Measurements from ENCODE around the gene ALPK1.
"Not testable (repeated sequence)": the region's sequence is repeated elsewhere in the genome, so short reads cannot be mapped to it uniquely, and the experiment has no call there.

Gene ALPK1

DNA sequence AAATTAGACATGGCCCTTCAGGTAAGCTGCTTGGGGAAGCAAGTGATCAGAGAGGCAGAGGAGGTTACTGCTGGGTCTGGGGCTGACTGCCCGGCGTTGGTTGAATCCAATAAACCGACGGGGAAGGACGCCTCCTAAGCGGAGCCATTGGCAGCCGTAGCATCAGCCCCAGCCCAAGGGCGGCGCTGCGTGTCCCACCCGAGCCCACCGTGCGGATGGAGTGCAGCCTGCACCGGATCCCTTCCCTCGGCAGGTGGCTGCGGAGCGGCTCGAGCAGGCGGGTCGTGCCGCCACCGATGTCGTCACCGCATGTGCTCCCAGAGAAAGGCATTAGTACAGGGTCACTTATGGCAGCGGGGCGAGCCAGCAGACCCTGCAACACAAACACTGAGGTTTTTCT, 82.1 kb downstream of the ALPK1 start:
- DNase-seq (ENCODE audit: low read depth): no peak

DNA sequence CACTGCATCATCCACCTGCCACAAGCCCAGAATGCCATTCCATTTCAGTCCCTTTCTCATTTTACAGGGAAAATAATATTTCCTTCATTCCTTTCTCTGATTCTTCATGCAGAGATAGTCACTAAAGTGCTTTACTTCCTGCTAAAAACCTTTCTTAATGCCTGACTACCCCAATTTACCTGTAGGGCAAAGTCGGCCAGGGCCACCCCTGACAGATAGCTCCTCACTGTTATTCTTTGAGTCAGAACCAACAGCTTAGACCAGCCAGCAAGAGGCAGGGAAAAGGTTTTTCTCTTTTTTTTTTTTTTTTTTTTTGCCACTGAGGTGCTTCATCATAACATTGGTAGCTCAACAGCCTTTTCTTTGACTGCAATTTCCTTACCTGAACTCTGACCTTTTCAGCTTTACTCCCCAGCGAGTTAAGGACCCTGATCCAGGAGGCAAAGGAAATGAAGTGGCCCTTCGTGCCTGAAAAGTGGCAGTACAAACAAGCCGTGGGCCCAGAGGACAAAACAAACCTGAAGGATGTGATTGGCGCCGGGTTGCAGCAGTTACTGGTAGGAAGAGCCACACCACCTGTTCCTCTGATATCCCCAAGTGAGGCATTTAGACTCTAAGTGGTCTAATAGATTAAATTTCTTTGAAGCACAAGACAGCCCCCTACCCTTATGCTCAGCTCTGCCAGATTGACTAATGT, 85.0 kb downstream of the ALPK1 start:
- no peak for DNase-seq (ENCODE audit: low read depth)

DNA sequence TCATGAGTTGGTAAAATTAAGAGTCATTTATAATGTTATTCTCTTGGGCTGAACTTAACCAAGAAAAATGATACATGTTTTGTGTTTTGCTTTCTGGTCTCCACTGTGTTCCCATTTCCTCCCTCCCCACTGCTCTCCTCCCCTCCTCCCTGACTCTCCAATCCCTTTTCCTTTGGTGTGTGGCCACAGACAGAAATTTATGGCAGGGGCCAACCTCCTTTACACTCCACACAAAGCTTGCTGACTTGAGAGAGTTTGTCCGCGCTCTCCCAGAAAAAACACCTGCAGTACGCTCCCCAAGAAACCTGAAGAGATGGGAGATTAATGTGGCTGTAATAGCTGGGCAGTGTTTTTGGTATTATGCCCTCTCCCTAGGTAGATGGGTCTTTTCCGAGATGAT, 88.9 kb downstream of the ALPK1 start:
- DNase-seq (ENCODE audit: low read depth): no peak

DNA sequence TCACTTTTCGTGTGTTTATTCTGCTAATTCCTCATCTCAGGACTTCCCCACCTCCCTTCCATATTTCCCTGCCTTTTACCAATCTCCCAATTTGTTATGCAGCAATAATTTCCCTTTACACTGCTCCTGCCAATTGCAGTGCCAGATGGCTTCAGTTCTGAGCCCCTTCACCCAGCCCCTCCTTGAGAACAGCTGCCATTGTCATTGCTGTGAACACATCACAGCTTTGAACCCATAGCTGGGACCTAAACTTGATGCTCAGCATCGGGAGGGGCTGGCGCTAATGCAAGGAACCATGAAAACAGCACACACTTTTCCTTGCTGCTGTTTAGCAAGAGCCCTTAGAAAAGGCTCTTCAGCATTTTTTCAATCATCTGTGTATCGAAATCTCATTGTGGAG, 104.9 kb downstream of the ALPK1 start:
- no peak for DNase-seq (ENCODE audit: low read depth)

DNA sequence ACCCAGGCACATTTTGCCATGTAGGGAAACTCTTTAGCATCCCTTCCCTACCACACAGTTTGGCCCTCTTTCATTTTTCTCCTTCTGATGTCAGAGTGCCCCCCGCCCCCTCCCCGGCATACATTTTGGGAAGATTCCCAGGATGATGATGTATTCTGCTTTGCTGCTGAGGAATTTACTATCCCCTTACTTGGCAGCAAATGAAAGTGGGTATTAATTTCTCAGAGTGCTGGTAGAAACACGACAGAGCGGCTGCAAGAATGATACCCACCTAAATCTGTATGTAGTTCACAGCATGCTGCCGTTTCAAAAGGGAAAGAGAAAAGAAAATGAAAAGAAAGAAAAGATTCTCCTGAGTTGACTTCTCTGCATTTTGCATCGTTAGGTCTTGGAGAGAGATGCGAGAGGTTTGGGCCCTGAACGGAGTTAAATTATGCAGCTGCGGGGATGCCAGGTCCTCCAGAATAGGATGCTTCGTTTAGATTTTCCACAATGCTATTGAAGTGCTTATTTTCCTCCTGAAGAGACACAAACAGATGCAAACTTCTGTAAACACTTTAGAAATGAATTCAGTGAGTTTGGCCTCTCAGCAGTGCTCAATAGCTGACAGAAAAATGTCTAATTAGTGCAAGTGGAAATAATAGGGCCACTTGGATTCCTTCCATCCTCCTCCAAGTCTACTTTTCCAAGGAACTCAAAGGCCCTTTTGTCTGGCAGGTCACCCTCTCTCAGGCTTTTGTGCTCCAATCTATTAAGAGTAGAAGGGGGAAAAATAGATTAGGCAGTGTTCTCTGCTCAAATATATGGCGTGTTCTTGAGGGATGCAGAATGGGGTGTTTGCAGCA, 106.2 kb downstream of the ALPK1 start:
- no peak for DNase-seq (ENCODE audit: low read depth)

DNA sequence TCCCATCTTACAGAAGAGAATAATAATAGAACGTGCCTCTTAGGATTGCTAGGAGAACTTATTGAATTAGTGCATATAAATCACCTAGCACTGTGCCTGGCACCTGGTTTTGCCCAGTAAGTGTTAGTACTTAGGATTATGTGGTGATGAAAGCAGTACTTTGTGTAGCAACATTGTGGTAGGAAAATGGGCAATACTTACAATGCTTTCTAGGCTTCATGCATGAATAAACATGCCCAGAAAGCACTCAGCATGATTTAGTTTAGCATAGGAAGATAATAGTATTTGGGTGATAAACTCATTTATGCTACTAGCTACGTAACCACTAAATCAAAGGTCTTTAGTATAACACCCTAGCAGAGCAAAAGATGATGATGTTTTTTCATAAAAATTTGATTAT, 113.2 kb downstream of the ALPK1 start:
- DNase-seq (ENCODE audit: low read depth): no peak

DNA sequence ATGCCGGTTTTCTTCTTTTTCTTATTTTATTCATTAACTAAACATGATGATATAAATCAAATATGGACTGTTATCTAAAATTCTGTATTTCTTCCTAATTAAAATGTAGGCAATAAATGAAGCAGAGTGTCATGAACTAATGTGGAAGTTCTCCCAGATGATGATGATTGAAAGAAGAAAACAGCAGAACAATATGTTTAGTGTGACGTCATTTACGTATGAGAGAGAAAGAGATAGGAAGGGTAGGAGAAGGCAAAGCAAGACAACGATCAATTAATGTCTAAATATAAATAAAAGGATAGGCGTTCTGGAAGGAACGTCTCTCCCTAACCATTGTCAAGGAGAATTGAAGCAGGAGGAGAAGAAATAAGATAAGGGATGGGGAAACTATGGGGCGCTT, 113.6 kb downstream of the ALPK1 start:
- no peak for DNase-seq (ENCODE audit: low read depth)

DNA sequence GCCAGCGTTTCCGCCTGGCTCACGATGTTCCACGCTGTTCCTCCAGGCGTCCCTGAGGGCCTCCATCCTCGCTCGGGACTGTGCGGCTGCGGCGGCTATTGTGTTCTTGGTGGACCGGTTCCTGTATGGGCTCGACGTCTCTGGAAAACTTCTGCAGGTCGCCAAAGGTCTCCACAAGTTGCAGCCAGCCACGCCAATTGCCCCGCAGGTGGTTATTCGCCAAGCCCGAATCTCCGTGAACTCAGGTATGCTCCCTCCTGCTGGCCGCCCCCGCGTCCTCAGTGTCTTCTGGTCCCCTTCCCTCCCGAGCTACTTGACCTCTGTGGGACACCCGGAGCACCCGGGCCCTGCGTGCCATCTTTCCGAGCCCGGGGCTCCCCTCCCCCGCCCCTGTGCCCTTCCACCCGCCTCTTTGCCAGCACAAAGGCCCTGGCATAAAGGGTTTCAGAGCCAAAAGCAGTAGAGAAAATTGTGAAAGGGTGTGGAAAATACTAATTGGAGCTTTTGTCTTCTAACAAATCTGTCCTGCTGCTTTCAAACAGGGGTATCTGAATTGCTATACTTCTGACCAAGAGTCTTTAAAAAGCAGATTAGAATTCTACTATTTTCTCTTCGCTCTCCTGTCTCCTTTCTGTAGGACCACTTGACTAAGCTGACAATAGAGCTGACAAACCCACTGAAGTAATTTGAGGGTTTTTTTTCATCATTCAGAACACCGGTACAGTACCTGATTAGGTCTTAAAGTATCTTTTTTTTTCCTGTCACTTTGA, 114.8 kb downstream of the ALPK1 start:
- no peak for DNase-seq (ENCODE audit: low read depth)

DNA sequence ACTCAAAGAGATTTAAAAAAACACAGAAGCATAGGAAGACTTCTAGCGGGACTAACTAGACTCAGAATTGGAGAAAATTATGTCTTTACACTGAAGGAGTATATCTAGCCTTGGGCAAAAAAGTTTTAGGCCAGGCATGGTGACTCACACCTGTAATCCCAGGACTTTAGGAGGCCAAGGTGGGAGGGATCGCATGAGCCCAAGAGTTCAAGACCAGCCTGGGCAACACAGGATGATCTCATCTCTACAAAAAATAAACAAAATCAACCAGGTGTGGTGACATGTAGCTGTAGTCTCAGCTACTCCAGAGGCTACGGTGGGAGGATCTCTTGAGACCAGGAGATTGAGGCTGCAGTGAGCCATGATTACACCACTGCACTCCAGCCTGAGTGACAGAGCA, 119.3 kb downstream of the ALPK1 start:
- no peak for DNase-seq (ENCODE audit: low read depth)

DNA sequence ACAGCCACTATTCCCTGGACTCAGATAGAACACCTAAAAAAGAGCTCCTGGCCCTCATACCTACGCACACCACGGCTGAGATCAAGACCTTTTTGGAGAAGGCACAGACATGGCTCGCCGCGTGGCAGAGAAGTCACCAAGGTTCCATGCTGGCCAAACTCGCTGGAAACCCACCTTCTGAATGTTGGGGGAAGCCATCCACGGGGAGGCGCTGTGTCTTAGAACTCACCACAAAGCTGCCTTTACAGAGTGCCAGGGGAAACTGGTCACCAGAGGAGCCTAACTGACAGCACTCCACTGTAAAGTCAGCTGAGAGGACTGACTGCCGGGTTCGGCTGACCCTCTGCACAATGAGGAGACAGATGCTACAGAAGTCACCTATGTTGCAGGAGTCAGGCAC, 120.9 kb downstream of the ALPK1 start:
- no peak for DNase-seq (ENCODE audit: low read depth)

DNA sequence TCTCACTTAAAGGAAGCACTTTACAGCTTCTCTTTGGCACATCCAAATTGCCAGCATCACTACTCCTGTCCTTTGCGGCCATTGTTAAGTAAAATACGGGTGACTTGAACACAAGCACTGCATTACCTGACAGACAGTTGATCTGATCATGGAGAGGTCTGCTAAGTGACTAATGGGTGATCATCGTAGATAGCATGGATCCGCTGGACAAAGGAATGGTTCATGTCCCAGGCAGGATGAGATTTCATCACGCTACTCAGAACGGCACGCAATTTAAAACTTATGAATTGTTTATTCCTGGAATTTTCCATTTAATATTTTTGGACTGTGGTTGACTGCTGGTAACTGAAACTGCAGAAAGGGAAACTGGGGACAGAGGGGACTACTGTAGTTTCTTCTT, 124.7 kb downstream of the ALPK1 start:
- DNase-seq (ENCODE audit: low read depth): no peak

DNA sequence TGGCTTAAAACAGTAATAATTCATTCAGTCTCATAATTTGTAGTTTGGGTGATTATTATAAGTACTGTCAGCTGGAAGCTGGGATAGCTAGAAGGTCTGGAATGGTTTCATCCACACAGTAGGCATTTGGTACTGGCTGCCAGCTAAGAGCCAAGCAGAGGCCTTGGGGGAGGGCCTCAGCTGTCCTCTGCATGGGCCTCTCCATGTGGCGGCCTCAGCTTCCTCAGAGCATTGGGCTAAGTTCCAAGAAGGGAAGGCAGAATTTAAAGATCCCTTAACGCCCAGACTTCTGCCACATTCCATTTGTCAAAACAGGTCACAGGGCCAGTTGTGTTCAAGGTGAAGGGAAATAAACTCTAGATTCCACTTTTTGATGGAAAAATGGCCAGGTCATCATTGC, 125.5 kb downstream of the ALPK1 start:
- DNase-seq (ENCODE audit: low read depth): no peak

DNA sequence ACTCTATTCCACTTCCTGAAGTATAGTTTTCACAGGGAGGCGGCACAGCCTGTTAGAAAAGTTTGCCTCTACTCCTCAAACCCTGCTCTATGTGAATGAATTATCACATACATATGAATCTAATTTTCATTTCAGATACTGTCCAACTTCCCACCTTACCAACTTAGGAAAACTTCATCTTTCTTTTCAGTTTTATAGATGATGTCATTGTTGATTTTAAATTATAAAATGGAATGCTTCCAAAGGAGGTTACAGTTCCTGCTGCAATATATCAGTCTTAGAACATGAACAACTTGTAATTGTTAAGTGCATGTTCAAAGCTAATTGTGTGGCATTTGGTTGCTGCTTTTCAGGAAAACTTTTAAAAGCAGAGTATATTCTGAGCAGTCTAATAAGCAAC, 126.4 kb downstream of the ALPK1 start:
- no peak for DNase-seq (ENCODE audit: low read depth)

DNA sequence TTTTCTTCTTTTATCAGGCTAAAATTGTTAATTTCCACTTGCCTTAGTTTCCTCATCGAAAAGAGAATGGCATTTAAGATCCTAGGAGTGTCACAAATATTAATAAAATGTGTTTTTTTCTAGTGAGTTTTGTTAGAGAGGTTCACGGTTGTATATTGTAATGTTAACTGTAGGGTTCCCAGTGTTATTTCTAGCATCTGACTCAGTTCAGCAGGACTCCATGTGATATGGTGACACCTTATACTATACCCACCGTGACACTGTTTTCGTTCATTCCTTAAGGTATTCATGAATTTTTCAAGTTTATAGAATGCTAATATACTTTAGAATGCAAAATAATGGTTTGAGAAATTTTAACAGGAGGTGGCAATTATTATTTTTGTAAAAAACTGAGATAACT, 128.7 kb downstream of the ALPK1 start:
- no peak for DNase-seq (ENCODE audit: low read depth)

DNA sequence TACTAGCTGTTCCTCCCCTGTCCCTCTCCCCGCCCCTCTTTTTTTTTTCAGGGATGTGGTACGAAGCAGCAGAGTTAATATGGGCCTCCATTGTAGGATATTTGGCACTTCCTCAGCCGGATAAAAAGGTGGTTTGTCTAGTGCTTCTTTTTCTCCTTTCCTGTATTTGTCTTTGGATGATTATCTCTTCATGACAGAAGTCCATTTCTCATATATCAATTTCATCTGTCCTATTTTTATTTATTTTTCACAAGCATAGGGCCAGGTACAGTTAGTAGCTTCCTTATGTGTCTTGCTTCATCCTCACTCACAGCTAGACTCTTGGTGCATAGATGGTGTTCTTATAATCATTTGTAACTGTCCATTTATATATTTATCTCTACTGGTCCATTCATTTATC, 129.2 kb downstream of the ALPK1 start:
- DNase-seq (ENCODE audit: low read depth): no peak

DNA sequence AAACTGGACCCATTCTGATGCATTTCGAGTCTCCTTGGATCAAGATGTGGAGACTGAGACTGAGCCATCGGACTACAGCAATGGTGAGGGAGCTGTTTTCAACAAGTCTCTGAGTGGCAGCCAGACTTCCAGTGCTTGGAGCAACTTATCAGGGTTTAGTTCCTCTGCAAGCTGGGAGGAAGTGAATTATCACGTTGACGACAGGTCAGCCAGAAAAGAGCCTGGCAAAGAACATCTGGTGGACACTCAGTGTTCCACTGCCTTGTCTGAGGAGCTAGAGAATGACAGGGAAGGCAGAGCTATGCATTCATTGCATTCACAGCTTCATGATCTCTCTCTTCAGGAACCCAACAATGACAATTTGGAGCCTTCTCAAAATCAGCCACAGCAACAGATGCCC, 134.0 kb downstream of the ALPK1 start:
- DNase-seq (ENCODE audit: low read depth): no peak

DNA sequence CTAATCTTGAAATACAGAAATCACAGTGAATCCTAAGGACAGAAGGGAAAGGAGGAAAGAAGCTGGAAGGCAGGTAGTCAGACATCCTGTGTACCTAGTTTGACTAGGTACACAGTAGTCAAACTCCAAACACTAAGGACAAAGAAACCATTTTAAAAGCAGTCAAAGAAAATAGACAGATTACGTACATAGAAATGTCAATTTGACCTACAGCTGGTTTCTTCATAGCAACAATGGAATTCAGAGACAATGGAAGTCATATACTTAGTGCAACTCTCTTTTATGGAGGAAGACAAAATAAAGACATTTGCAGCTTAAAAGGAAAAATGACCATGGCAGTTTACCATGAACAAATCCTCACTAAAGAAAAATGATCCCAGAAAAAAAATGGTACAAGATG, 139.8 kb downstream of the ALPK1 start:
- no peak for DNase-seq (ENCODE audit: low read depth)

DNA sequence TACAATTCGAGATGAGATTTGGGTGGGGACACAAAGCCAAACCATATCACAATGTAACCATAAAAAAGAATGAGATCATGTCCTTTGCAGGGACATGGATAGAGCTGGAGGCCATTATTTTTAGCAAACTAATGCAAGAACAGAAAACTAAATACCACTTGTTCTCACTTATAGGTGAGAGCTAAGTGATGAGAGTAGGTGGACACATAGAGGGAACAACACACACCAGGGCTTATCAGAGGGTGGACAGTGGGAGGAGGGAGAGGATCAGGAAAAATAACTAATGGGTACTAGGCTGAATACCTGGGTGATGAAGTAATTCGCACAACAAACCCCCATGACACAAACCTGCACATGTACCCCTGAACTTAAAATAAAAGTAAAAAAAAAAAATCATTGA, 145.1 kb downstream of the ALPK1 start:
- DNase-seq (ENCODE audit: low read depth): not testable (repeated sequence)

DNA sequence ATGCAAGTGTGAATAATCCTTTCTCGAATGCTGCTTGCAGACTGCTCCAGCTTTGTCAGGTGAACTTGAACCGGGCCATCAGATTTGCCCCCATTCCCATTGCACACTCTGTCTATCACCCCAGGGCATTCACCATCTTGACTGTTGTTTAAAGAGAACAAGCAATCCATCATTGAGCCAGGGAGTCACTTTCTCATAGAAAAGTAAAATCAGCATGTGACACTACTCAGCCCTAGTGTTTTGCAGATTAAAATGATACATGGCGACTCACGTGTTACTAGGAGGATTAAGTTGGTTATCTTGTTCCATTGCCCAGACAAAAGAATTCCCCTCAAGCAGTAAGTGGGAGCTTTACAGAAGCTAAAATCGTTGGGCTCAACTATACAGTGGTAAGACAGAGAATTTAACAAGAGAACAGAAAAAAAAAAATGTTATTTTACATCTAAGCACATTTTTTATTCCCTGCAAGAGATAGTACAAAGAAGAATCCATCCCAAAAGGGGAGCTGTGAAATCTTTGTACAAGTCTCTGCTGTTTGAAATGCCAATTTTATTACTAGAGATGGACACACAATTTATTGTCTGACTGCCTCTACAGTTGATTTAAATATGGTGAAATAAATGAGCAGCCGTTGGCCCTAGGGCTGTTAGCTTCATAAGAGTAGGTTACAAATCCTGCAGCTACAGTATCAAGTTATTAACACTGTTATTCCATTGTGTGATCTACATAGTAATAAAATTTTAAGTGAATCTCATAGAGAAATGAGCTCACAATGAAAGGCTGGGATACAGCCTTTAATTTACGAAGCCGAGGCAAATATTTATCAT, 151.3 kb downstream of the ALPK1 start:
- DNase-seq (ENCODE audit: low read depth): no peak

DNA sequence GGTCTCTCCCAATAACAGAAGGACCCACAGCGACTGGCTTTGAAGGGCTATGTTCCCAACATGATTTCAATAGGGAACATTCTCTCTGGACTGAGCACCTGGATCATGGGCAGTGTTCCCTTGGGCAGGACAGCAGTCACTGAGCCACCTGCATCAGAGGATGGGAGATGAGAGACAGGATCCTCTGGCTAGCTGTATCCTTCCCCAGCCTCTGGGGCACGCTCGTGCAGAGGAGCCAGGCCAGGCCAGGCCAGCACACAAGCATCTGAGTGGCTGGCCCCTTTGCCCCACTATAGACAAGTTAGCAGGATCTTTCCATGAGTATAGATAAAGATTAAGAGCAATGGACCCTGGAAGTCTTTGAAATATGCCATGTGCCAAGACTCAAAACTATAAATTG, 152.5 kb downstream of the ALPK1 start:
- DNase-seq (ENCODE audit: low read depth): no peak

DNA sequence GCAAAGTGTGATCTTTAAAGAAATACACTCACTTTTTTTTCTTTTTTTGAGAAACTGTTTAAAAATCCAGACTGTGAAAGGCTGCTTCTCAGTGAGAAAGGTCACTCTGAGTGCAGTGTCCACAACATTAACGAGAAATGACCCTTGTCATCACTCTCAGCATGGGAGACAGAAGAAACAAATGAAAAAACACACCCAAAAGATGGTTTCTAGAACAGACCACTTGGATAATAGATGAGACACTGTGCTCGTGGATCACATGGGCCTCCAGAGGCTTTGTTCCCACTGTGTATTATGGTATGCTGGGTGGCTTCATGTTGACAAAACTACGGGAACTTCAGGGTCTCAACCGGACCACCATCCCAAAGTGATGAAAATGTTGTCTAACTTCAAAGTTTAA, 153.9 kb downstream of the ALPK1 start:
- DNase-seq (ENCODE audit: low read depth): no peak

DNA sequence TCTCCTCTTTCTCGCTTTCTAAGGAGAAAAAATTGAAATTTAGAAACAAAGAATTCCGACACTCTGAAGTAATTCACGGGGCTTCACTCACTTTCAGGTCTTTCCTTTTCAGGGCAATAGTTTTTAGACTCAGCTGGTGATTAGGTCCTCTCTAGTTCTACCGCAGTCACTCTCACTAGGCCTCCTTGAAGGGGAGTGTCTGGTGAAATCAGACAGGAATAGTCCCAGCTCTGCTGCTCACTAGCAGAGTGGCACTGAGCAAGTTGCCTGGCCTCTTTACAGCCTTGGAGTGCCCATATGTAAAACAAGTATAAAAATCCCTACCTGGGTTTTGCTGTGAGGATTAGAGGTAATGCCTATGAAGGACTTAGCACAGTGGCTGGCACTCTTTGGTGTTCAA, 154.7 kb downstream of the ALPK1 start:
- no peak for DNase-seq (ENCODE audit: low read depth)

Measured in HS-27A (cell line).